GM21717 (cell line): ENCODE data around the gene COQ3.
"Not testable (repeated sequence)": the region's sequence is repeated elsewhere in the genome, so short reads cannot be mapped to it uniquely, and the experiment has no call there.

ENCODE experiments used
- ATAC-seq: cut with Tn5 transposase; IDR thresholded peaks from one replicate; pipeline ENCODE4 v1.9.1; 2021; ENCODE audit warnings: mild to moderate bottlenecking, moderate library complexity; ENCODE audit not compliant: unreplicated experiment

Gene COQ3

DNA sequence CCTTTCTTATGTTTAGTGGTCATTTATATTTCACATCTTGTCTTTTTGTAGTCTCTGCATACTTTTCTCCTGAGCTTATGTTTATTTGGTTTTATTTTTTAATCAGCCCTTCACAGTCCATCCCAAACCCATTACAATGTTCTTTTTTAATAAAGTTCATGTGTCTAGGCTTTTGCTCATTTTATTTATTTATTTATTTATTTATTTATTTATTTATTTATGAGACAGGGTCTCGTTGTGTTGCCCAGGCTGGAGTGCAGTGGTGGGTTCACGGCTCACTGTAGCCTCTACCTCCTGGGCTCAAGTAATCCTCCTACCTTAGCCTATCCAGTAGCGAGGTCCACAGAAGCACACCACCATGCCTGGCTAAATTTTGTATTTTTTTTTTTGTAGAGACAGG is 3.1 kb downstream of the COQ3 start:
- no peak for ATAC-seq

DNA sequence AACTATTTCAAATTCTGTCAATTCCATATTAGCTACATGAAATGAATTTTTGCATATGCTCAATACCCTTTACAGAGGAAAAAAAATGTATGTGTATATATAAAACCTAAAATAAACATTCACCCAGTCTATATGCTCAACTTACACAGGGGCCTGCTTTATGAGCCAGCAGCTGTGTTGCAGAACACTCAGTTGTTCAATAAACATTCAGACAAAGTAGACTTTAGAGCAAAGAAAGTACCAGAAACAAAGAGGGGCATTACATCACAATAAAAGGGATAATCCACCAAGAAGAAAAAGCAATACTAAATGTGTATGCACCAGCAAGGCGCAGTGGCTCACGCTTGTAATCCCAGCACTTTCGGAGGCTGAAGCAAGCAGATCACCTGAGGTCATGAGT is 9.5 kb downstream of the COQ3 start:
- ATAC-seq, result no peak

DNA sequence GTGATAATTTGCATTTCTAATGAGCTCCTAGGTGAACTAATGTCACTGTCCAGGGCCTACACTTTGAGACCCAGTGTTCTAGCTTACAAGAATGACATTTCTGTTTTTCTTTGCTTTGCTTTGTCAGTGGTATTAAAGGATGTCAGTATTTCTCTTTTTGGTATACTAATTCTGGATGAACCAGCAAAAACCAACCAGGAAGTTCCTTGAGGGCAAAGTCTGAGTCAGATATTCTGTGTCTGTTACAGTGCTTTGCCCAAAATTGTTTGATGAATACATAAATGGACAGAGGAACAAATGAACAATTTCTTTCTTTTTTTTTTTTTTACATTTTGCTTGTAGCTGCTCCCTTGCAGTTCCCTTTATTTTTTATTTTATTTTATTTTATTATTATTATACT is 15.4 kb downstream of the COQ3 start:
- ATAC-seq, result no peak

DNA sequence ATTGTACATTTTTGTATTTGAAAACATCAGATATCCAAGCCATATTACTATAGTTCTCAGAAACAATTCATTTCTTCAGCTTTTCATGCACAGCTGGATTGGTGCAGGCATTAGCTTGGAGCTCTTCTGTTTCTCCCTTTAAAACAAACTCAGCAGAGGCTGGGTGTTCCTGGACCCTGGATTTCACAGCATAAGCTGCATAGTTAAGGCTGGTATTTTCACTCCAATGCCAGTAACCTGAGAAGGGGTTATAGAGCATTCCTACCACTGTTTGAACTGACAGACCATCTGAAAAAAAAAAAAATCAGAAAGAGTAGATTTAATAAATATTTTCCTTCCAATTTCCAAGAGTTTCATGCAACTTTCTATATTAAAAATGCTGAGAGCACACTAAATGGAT is 24.5 kb downstream of the COQ3 start:
- no peak for ATAC-seq

DNA sequence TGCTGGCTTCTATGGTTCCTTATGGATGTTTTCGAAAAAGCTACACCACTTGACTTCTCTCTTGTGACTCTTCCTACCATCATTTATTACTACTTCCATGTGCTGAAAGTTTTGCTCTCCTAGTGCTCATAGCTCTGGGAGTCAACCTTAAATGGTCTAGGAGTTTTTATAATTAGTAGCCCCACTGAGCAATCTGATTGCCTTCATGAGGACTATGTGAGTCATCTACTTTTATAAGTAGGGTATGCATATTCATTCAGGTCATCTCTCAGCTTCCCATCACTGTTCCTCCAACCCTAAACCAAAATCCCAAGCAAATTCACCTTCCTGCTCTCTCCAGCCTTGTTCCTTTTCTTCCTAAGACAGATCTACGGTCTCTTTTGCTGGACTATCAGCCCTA is 27.1 kb downstream of the COQ3 start:
- no peak for ATAC-seq

DNA sequence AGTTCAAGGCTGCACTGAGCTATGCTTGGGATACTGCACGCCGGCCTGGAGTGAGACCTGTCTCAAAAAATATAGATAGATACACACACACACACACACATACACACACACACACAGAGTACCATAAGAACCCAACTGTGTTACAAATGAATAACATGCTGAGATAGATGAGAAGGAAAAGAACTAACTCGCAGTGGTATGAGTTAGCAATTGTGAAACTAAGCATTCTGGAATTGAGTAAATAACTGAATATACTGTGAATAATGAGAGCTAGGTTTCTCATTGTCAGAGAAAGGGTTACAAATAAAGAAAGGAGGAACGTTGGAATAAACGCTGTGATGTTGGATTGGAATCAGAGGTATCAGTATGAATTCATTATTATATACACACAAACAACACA is 30.0 kb downstream of the COQ3 start:
- peak; percentile 92 for ATAC-seq

DNA sequence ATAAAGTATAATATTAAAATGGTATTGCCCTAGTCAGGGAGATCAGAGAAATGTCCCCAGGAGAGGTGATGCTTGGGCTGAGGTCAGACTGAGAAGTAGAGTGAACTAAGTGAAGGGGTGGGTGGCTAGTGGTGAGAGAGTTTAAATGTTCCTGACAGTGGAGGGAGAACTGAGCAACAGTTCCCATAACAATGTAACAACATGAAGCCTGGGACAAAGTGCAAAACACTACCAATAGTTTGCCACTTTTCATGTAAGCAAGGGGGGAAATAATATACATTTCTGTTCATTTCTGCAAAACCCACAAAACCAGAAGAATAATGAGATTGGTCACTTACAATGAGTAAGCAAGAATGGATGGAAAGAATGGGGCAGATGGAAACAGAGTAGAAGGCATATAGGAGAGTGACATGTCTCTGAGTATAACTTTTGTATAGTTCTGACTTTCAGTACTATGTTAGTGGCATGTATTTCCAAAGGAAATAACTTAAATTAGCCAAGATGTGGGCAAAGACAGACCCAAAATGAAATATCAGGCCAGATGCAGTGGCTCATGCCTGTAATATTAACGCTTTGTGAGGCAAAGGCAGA is 31.2 kb downstream of the COQ3 start:
- no peak for ATAC-seq

DNA sequence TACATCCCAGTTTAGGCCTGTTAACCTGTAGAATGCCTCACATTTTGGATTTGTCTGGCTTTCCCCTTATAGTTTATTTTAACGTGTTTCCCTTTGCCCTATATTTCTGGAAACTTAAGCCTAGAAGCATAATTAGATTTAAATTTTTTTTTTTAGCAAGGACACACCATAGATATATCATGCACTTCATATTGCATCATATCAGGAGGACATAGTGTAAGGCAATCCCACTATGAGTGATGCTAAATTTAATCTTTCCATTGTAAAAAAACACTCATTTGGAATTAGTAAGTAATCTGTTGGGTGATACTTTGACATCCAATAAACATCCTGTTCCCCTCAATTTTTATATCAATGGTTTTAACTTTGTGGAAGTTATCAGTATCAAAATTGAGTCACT is 34.2 kb downstream of the COQ3 start:
- no peak for ATAC-seq

DNA sequence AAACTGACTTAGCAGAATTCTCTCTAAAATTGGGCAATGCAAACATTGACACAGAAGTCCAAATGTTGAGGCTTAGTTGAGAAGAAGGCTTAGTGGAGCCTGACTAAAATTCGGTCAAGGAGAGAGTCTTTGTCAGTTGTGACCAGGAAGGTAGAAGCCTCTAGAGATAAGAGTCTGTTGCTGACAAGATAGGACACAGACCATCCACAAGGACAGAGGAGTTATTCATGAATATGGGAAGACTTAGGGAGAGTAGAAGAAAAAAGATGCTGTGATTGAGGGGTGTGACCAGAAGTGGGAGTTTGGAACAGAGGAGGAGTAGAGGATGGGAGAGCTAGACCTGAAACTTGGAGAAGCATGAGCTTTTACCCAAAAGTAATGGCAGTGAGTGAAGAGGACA is 37.4 kb downstream of the COQ3 start:
- ATAC-seq, result no peak

DNA sequence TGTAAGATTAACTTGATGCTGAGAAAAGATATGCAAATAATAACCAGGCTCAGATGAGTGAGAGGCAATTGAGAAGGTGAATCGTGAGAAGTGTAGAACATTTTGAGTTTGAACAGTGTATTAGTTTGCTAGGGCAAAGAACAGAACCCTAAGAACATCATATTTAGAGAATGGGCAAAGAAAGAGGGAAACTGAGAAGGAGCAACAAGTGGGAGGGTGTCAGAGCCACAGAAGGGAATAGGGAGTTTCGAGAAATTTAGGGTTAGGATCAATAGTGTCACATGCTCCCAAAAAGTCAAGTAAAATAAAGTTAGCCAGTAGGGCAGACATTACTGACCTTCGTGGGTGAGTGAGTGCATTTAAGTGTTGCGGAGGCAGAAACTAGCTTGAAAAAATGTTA is 39.0 kb downstream of the COQ3 start:
- ATAC-seq, result no peak

DNA sequence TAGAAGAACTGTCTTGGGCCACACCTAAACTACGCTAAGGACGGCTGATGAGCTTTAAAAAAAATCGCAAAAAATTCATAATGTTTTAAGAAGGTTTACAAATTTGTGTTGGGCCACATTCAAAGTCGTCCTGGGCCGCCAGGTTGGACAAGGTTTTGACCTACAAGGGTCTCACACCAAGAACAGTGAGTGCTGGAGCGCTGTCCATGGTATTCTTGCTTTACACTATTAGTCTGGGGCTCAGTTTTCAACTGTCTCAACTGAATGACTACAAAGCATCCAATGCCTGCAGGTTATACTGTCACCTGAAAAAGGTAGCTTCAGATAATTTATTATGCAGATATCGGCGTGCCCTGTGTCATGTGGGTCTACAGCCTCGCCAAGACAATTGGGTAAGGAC is 40.9 kb downstream of the COQ3 start:
- no peak for ATAC-seq

DNA sequence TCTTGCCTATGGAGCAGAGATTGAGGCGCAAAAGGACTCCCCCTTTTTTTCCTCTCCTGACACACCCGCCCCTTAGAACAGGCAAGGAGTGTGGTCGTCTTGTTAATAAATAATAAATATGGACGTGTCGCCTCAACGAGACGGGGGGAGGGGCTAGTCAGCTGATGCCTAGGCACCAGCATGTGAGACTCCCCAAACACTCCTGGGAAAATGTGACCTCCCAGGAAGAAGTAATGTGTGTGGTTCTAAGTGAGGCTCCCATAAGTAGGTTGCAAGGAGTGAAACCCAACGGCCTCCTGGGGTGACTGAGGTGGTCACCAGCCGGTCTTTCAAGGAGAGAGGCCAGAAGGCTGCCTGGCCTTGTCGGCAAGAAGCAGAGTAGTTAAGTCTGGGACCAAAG is 43.4 kb downstream of the COQ3 start:
- no peak for ATAC-seq

DNA sequence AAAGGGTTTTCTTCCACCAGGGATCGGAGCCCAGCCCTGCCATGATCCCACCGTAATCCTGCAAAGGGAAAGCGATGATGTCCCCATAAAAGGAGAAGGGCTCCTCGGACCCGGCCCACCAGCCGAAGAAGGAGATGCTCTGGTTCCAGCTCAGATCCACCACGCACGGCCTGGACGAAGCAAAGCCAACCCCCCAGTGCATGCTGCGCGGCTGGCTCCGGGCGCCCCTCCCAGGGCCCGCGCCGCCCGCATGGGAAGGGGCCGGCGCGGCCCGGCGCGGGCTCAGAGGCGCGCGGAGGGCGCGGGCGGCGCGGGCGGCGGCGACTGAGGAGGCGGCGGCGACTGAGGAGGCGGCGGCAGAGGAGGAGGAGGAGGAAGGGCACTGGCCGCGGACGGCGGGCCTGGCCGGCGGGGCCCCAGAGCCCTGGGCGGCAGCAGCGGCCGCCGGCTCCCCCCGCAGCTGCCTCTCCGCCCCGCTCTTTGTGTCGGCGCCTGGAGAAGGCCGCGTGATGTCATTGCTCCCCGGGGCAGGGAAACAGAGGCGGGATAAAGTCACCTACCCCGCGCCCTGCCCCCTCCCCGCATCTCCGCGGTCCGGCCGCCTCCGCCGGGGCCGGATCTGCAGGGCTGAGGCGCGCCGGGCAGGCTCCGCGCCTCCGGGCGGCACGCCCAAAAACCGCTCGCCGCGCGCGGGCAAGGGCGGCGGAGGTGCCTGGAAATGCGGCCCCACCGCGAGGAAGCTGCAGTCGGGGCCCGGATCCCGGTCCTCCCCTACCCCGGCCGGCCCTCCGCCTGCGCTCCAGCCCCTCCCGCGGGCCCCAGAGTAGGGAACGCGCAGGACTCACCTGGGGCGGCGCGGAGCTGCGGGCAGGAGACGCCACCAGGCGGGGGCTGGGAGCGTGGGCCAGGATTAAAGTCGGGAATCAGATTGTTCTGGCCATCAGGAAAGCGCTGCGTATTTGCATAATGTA is 44.5 kb downstream of the COQ3 start, which contains the start of gene FAXC:
Gene FAXC (minus strand): TSS at position 504 of the 971 bp plus-strand sequence. CDS start 302 bp downstream, at position 202.
- ATAC-seq, result no peak

DNA sequence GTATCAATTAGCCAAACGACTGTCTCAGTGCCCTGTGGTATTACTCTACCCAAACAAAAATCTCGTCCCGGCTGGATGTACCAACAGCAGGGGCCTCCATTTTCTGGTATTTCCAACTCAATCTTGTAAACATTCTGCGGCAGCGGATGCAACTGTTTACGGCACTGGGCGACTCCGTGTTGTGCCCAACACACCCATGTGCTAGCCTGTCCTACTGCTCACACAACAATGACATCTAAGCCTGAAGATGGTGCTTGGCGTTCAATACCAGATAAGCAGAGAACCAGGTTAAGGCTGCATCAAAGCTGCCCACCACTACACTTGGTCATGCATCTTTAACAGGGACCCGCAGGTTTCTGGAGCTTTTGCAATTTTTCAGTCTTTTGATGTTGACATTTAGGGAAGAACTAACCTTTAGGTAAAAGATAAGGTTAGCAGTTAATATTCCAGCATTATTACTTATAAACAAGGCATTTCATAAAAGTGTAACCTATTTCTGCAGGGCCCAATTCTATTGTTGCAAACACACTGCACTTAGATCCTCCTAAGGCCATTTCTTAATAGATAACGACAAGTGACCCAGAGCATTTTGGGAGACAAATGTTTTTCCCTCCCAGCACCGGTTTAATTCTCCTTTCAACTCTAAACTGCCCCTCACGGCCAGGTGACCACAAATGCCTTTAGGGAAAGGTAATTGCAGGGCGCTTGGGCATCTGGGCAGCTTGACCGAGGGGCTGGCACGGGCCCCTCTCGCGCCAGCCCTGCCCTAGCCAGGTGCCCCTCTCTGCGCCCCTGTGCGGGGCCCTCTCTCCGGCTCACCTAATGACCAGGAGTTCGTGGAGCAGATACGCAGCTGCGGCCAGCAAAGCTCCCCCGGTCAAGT is 45.5 kb downstream of the COQ3 start:
- no peak for ATAC-seq

DNA sequence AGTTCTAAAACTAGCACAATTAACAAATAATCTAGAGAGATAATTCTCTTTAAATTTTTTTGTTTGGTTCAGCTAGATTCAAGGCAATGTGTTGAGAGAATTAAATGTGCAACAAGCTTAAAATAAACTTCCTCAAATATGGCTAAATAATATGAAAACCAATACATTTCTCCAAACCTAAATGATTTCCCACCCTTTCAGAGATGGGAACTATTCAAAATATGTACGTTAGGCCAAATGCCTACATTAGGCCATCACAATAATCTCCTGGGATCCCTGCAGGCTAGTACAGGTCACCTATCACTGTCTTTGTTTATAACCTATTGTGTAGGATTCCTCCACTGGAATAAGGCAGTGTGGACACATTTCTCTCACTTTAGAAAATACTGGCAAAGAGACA is 46.2 kb downstream of the COQ3 start:
- no peak for ATAC-seq

DNA sequence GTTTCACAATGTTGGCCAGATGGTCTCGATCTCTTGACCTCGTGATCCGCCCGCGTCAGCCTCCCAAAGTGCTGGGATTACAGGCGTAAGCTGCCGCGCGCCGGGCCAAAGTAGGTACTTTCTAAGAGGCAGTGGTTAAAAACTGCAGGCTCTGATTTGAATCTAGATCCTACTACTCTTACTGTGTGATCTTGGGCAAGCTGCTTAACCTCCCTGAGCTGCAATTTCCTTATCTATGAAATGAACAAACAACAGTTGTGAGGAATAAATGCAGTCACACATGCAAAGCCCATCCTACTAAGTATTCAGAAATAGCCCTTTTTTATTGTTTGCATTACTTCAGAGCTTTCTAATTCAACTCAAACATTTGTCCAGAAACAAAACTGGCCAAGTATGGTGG is 47.4 kb downstream of the COQ3 start:
- no peak for ATAC-seq

DNA sequence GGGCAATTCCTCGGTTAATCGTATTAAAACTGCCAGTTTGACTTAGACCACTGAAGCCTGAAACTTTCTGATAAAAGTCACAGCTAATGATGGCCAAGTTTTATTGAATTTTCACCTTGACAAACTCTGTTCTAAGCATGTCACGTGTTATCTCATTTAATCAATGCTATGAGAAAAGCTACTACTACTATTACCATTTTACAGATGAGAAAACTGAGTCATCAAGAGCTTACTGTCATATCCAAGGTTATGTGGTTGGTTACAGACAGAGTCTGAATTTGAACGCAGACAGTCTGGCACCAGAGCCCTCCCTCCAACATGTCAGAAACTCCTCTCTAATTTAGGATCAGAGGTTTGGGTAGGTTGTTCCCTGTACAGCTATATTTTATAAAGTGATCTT is 48.8 kb downstream of the COQ3 start:
- no peak for ATAC-seq

DNA sequence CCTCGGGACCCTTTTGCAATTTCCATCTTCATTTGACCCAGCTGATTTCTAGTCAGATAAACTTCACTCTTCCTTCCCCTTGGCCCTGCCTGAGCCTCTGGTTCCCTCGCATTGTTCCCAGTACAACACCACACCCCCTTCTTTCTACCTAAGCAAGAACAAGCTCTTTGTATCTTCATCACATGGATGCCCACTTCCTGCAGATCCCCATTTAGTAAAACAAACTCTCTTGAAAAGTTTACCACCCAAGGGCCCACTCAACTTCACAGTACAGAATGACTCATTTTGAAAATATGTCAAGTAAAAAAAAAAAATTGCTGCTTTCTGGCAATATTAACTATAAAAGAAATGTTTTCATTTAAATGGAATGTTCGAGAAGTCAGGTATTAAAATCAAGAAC is 49.7 kb downstream of the COQ3 start:
- peak; percentile 59 for ATAC-seq

DNA sequence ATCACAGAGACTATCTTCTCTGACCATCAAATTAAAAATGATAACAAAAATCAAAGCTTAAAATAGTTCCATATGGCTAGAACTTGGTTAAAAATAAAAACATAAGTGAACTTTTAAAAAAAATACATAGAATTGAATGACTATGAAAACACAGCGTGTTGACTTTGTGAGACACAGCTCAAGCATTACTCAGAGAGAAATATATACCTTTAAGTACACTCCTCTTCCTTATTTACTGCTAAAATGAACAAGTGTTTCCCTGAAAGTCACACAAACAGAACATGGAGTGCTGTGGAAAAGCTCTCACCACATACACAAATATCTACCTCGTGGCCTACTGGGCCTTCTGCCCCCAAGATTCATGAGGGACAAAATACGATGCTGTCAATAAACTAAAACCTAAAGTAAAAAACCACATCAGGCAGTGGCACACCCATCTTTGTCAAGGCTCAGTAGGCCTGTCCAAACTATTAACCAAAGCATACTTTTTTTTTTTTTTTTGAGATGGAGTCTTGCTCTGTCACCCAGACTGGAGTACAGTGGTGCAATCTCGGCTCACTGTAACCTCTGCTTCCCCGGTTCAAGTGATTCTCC is 52.0 kb downstream of the COQ3 start:
- peak; percentile 59 for ATAC-seq

DNA sequence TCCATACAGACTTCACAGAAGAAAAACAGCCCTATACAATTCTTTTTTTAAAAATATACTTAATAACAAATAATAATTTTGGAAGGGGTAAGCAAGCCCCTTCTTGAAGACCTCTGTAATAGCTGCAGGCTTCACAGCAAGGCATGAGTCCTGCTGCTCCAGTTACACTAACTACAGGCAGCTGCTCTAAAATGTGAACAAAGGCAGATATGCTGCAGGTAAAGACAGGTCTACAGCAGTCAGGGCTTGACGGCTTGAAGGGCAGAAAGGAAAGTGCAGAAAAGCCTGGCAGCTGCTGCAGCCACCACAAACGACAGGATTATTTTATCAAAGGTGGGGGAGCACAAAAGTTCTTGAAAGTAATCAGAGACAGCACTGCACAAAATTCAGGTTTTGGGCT is 55.8 kb downstream of the COQ3 start:
- ATAC-seq, result no peak

DNA sequence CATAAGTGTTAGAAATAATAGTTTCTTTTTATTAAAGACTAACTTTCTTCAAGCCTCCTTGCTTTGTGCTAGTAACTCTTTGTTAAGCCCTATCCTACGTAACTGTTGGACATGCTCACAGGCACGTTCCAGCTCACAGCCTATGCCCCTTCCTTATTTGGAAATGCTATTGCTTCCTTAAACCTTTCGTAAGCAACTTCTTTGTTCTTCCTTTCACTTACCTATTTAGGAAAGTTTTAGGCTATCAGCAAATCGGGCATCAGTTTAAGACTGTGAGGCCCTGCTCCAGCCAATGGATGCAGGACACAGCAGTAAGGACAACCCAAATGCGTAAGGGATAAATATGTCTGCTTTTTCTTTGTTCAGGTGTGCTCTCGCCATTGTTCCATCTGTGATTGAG is 58.7 kb downstream of the COQ3 start:
- ATAC-seq, result not testable (repeated sequence)
